A549 (cell line): ENCODE data around the gene SLC38A10. TPM values are rescaled to one million over a fixed set of nuclear protein-coding genes. Genes with fewer than 3 reads are reported as not detected.

Experiments used
- ATAC-seq, 2 experiments: fragments of 200-7000 bp in 1 of 2; fragments of >200 bp in 1 of 2; cut with Nextera tagmentation in 1 of 2; cut with Tn5 transposase in 1 of 2; 3 replicates each; pipeline versions ENCODE4 v1.8.0 to v1.9.1; 2018 to 2020; ENCODE audit warnings: mild to moderate bottlenecking in 1 of 2, moderate library complexity in 1 of 2
- CTCF ChIA-PET: fragments of 300-600 bp; sonication (Branson Sonifier 250); formaldehyde crosslinking; extraction: SDS; loops from one replicate; lab custom pipeline; 2021; ENCODE audit warnings: antibody characterized with exemption, inconsistent platforms; lab: Yijun Ruan, JAX
- POLR2A ChIA-PET: fragments of 350-600 bp; formaldehyde crosslinking; extraction: SDS; loops from one replicate; lab custom pipeline; 2021; ENCODE audit warnings: antibody characterized with exemption, inconsistent platforms; lab: Yijun Ruan, JAX
- DNase-seq, 2 experiments: peaks; one replicate each; pipeline versions ENCODE4 v3.0.0 to v3.0.0-alpha.2; 2011 to 2016; ENCODE audit warnings: low read depth in 1 of 2, low spot score in 1 of 2
- FAIRE-seq: peaks from 2 replicates; lab custom pipeline; 2011; peaks lifted over from hg19 to GRCh38; lab: Jason Lieb, UNC
- H3K27ac ChIP-seq, 2 experiments: fragments of >200 bp; sonication (Bioruptor Twin); formaldehyde crosslinking; 3 replicates each; pipeline ENCODE4 v1.5.1; 2016 to 2017
- H3K4me1 ChIP-seq: fragments of >200 bp; sonication (Bioruptor Twin); formaldehyde crosslinking; 3 replicates; pipeline ENCODE4 v1.6.1; 2016
- H3K4me2 ChIP-seq: fragments of >200 bp; sonication (Bioruptor Twin); formaldehyde crosslinking; 3 replicates; pipeline ENCODE4 v1.6.1; 2016
- H3K4me3 ChIP-seq: fragments of >200 bp; sonication (Bioruptor Twin); formaldehyde crosslinking; 3 replicates; pipeline ENCODE4 v1.5.1; 2016
- H3K9me3 ChIP-seq: fragments of >200 bp; sonication (Bioruptor Twin); formaldehyde crosslinking; 3 replicates; pipeline ENCODE4 v1.6.1; 2016
- ATOH8 ChIP-seq: fragments of 250-450 bp; sonication (Bioruptor Pico); IDR thresholded peaks from 2 replicates; pipeline ENCODE4 v1.5.0; 2020; ENCODE audit warnings: low read depth, mild to moderate bottlenecking, moderate library complexity
- BCL3 ChIP-seq: fragments of >200 bp; sonication (Bioruptor Twin); formaldehyde crosslinking; IDR thresholded peaks from 3 replicates; pipeline ENCODE4 v1.6.1; 2016
- CEBPB ChIP-seq, 2 experiments: fragments of >200 bp in 1 of 2; sonication (Bioruptor Twin) in 1 of 2; formaldehyde crosslinking in 1 of 2; IDR thresholded peaks; 2 replicates each; pipeline ENCODE4 v1.6.1; 2012 to 2016
- CHD4 ChIP-seq: fragments of 200-600 bp; sonication (generic); IDR thresholded peaks from 2 replicates; pipeline ENCODE4 v1.6.1; 2016; ENCODE audit warnings: antibody characterized with exemption, mild to moderate bottlenecking, borderline replicate concordance
- E2F6 ChIP-seq: IDR thresholded peaks from 2 replicates; pipeline ENCODE4 v1.6.1; 2012; ENCODE audit warnings: low read depth, borderline replicate concordance
- FOXS1 ChIP-seq: fragments of 250-450 bp; sonication (Bioruptor Pico); IDR thresholded peaks from 2 replicates; pipeline ENCODE4 v1.5.0; 2020; ENCODE audit warnings: mild to moderate bottlenecking, moderate library complexity
- HEYL ChIP-seq: fragments of 250-450 bp; sonication (Bioruptor Pico); IDR thresholded peaks from 2 replicates; pipeline ENCODE4 v1.8.0; 2021; ENCODE audit warnings: mild to moderate bottlenecking, moderate library complexity
- HMGXB4 ChIP-seq: fragments of 250-450 bp; sonication (Bioruptor Pico); IDR thresholded peaks from 2 replicates; pipeline ENCODE4 v1.5.0; 2021; ENCODE audit warnings: mild to moderate bottlenecking, moderate library complexity, borderline replicate concordance
- HOXA7 ChIP-seq: fragments of 250-450 bp; sonication (Bioruptor Pico); IDR thresholded peaks from 2 replicates; pipeline ENCODE4 v1.5.0; 2020; ENCODE audit warnings: mild to moderate bottlenecking, moderate library complexity
- HOXB13 ChIP-seq: fragments of 250-450 bp; sonication (Bioruptor Pico); IDR thresholded peaks from 2 replicates; pipeline ENCODE4 v1.5.0; 2020; ENCODE audit warnings: low read depth, mild to moderate bottlenecking, moderate library complexity
- KDM1A ChIP-seq: fragments of 200-600 bp; sonication (generic); IDR thresholded peaks from 2 replicates; pipeline ENCODE4 v1.6.1; 2016; ENCODE audit warnings: low read depth, mild to moderate bottlenecking
- KDM5A ChIP-seq: fragments of 200-600 bp; sonication (generic); IDR thresholded peaks from 2 replicates; pipeline ENCODE4 v1.6.1; 2016; ENCODE audit warnings: antibody characterized with exemption, mild to moderate bottlenecking
- MAX ChIP-seq: IDR thresholded peaks from 2 replicates; pipeline ENCODE4 v1.6.1; 2012
- MAZ ChIP-seq: fragments of 150-350 bp; IDR thresholded peaks from 2 replicates; pipeline ENCODE4 v1.6.1; 2014; ENCODE audit warnings: antibody characterized with exemption, low read depth, low read length, borderline replicate concordance
- MYC ChIP-seq: IDR thresholded peaks from 2 replicates; pipeline ENCODE4 v1.6.1; 2012; ENCODE audit warnings: mild to moderate bottlenecking, inconsistent platforms, low read length, improper control_type of control experiment, borderline replicate concordance
- RAD21 ChIP-seq, 2 experiments: fragments of >200 bp in 1 of 2; sonication (Bioruptor Twin) in 1 of 2; formaldehyde crosslinking in 1 of 2; IDR thresholded peaks in 1 of 2; conservative IDR thresholded peaks in 1 of 2; 2 replicates in 1 of 2; 3 replicates in 1 of 2; pipeline ENCODE4 v1.6.1; 2012 to 2018; ENCODE audit warnings: inconsistent platforms in 1 of 2
- RCOR1 ChIP-seq: fragments of 150-350 bp; IDR thresholded peaks from 2 replicates; pipeline ENCODE4 v1.6.1; 2014; ENCODE audit warnings: antibody characterized with exemption, low read length, low read depth
- SREBF2 ChIP-seq: fragments of 450-650 bp; IDR thresholded peaks from 2 replicates; pipeline ENCODE4 v1.6.1; 2014; ENCODE audit warnings: mild to moderate bottlenecking, moderate library complexity
- TFCP2L1 ChIP-seq: fragments of 250-450 bp; sonication (Bioruptor Pico); IDR thresholded peaks from 2 replicates; pipeline ENCODE4 v1.5.0; 2021; ENCODE audit warnings: mild to moderate bottlenecking
- ZFP36 ChIP-seq: fragments of 450-650 bp; IDR thresholded peaks from 2 replicates; pipeline ENCODE4 v1.6.1; 2014; ENCODE audit warnings: borderline replicate concordance; ENCODE audit not compliant: partially characterized antibody
- ZNF302 ChIP-seq: fragments of 250-450 bp; sonication (Bioruptor Pico); IDR thresholded peaks from 2 replicates; pipeline ENCODE4 v1.9.0; 2021; ENCODE audit warnings: inconsistent platforms, mild to moderate bottlenecking, moderate library complexity
- WGBS: methylation state at CpG from one replicate; pipeline ENCODE4 v1.1.6; 2017; ENCODE audit errors: missing lambda C conversion rate; 5-methylcytosine and 5-hydroxymethylcytosine counted together
- polyA plus RNA-seq, 4 experiments: library from polyadenylated mRNA; depleted of rRNA in 3 of 4; stranded (reverse); fragments of >200 nt; fragmentation: RNase III in 1 of 4; extraction: RNeasy Plus Mini Kit Qiagen cat#74134 plus additional on column Dnase treatment in 1 of 4; gene quantifications; 2 replicates in 3 of 4; 3 replicates in 1 of 4; pipeline ENCODE4 v1.2.3, GENCODE V29; 2011 to 2017

SLC38A10 gene
- polyA plus RNA-seq, 2 of the 4 experiments (the other 2 are of a cell fraction), result 35.8 to 67.4 TPM

GRCh38 chr17:81234940-81235821 is 59.9 kb downstream of the SLC38A10 start:
- no peak for ATAC-seq
- no peak overlapping the region for H3K4me3 ChIP-seq
- peaks cover 8% of the 10 kb centered on the region for H3K4me1 ChIP-seq
- FAIRE-seq, result no peak
- DNase-seq, result no peak
- H3K9me3 ChIP-seq, result no peaks in the 10 kb centered on the region
- H3K27ac ChIP-seq, result no peak overlapping the region
- ChIA-PET CTCF (interaction anchor here (0.9 to 13.0 kb wide), 5 partner anchors 34 to 211 kb away, joined by 3 to 153 read pairs (median 3); no protein-coding TSS in a partner anchor), POLR2A (no interaction called here)
- no peak for TF ChIP-seq HEYL (CRISPR knock-in tag)
- TF ChIP-seq MAX, result no peak
- no peak for TF ChIP-seq KDM1A
- no peak for TF ChIP-seq RAD21 (conservative IDR thresholded peaks at IDR 0.05 in 1 of 2, IDR thresholded peaks at IDR 0.05 in 1 of 2)
- no peak overlapping the region for H3K4me2 ChIP-seq
- WGBS, result 84% methylated on average over 22 of the region's 26 CpGs

- ATAC-seq (no peak), FAIRE-seq (no peak)
- Histone ChIP-seq H3K4me1 (peaks cover 7% of the 10 kb centered on the region), H3K4me2 (no peak overlapping the region)
- CTCF ChIA-PET, result interaction anchor here (1.3 to 13.0 kb wide), 3 partner anchors 19 to 91 kb away, joined by 3 to 153 read pairs (median 6); no protein-coding TSS in a partner anchor
- TF ChIP-seq ATOH8 (CRISPR knock-in tag) (no peak), MYC (no peak), RCOR1 (no peak), HMGXB4 (CRISPR knock-in tag) (no peak), E2F6 (no peak), ZFP36 (no peak), CHD4 (no peak), ZNF302 (CRISPR knock-in tag) (no peak), KDM5A (no peak), BCL3 (no peak), HOXB13 (no peak), CEBPB (IDR thresholded peaks at IDR 0.05) (no peak), MAZ (no peak), TFCP2L1 (CRISPR knock-in tag) (no peak), FOXS1 (no peak), SREBF2 (no peak), HOXA7 (no peak)
- TF ChIP-seq, all 56 proteins: peak for 0
- DNase-seq, result no peak
- 85% methylated on average over 12 of the region's 13 CpGs for WGBS
- POLR2A ChIA-PET, result interaction anchor here (0.6 kb wide), 1 partner anchor 244 kb away, joined by 5 read pairs; no protein-coding TSS in a partner anchor
- Histone ChIP-seq H3K4me3 (no peak overlapping the region), H3K27ac (no peak overlapping the region), H3K9me3 (no peaks in the 10 kb centered on the region)
Measured at GRCh38 chr17:81234506-81234855, 60.6 kb downstream of the SLC38A10 start.
